HG03097 (cell line): Measurements from ENCODE around the gene ITGA5.

Source experiments
- ATAC-seq: cut with Tn5 transposase; IDR thresholded peaks from one replicate; pipeline ENCODE4 v1.9.1; 2021; ENCODE audit not compliant: unreplicated experiment, low FRiP score

Gene ITGA5

DNA sequence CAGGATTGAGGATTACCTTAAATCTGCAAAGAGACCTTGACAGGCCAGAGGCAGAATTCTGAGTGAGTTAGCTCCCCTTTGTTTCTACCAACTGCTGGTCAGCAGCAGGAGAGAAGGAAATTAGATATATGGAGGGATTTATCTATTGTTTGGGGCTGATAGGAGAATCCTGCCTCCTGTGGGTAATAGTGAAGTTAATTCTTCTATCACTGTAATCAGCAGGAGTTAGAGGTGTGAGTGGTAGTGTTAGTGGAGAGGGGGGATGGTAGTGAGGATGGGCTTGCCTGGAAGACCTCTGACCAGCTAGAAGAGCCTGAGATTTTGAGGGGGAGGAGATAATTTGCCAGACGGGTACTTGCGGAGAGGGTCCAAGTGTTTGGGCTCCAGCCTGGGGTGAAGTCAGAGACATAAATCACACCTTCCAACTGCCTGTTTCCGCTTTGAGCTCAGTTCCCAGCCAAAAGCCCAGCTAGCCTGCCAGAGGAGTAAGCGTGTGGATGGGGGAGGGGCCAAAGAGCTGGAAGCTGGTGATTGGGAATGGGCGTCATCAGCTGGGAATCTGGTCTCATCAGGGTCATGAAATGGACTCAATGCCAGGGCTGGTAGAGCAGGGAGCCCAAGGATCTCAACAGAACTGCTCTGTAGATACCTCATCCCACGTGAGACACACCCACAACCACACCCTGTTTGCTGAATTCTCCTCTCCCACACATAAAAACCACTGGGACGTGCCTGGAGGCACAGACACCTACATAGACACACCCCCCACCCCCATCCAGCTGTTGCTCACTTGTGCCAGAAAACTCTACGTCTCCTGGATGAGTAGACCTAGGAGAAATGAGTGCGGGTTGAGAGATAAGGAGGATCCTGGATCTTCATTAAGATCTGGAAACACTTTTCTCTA, 13.1 kb upstream of the ITGA5 start:
- ATAC-seq = no peak

- ATAC-seq = no peak
These were observed 11.5 kb upstream of the ITGA5 start for GRCh38 chr12:54430471-54431069.

DNA sequence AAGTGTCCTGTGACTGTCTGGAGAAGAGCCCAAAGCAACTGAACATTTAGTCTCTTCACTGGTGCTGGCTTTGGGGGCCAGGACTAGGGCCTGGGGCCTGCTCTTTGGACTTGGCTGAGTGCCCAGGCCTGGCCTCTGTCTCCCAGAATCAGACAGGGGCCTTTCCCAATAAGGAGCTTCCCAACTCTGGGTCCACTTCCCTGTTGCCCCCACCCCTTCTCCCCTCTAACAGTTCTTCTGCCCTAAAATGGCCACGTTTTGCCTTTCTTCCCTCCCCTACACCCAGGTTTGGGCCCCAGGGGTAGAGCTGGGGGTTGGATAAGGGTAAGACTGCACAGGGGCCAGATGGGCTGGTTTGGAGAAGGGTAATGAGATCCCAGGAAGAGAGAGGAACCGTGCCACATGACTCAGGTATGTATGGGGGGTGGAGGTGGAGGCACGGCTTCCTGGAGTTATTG, 10.0 kb upstream of the ITGA5 start:
- no peak for ATAC-seq

- no peak for ATAC-seq
These were observed 9.3 kb upstream of the ITGA5 start for GRCh38 chr12:54428050-54429013.

DNA sequence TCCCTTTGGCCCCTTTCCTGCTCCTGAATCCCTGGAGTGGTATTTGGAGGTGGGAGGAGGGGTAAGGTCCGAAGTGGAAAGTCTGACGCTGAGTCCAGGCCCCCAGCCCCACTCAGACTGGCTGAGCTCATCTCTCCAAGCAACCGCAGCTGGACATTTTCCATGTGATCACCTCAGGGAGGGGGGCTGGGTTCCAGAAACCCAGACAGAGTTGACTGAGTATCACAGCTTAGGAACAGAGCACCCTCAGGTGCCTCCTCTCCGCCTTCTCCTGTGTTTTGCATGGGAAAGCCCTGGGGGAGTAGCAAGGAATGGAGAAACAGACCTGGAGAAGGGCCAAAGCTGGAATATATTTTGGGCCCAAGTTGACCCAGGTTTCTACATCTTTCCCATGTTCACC, 8.0 kb upstream of the ITGA5 start:
- ATAC-seq = no peak

- ATAC-seq = no peak
These were observed 7.6 kb upstream of the ITGA5 start for GRCh38 chr12:54426690-54427089.

DNA sequence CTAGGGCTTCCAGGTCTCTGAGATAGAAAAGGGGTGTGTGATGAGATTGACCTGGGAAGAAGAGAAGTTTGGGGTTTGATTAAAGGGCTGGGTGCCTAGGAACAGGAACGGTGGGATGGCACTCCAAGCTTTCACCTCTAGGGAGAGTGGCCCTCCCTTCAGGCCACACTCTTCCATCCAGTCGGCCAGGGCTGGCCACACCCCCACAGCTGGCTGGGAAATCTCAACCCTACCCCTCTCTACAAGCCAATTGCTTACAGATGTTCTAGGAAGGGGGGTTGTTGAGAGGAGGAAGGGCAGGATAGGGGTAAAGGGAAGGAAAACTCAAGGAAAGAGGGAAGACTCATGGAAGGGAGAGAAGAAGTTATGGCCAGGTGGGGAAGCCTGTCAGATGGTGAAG, 6.6 kb upstream of the ITGA5 start:
- no peak for ATAC-seq

GRCh38 chr12:54424224-54424623, 5.2 kb upstream of the ITGA5 start:
- ATAC-seq = no peak

DNA sequence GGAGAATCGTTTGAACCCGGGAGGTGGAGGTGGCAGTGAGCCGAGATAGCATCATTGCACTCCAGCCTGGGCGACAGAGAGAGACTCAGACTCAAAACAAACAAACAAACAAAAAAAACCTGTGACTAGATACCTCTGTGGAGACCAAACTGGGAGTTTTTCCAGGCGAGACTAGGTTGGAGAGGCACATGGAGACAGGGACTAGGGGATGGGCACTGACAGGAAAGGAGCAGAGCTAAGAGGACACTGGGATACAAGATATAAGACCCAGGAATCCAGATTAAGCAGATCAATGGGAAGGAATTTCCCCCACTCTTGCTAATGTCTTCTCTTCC, 4.7 kb upstream of the ITGA5 start:
- ATAC-seq = no peak

DNA sequence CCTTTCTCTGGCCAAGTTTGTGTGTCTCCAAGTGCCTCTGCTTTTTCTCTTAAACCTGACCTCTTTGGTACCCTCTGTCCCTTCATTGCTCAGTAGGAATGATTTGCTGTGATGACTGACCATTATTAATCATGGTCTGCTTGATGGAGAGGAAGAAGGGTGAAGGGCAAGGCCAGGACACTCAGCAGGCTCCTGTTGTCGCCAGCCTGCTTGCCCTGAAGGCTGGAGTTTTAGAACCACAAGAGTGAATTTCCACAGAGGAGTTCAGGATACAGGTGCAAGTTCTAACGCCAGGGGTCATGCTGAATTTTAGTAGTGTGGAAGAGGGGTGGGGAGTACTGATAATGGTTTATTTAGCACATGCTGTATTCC, 2.8 kb upstream of the ITGA5 start:
- no peak for ATAC-seq

DNA sequence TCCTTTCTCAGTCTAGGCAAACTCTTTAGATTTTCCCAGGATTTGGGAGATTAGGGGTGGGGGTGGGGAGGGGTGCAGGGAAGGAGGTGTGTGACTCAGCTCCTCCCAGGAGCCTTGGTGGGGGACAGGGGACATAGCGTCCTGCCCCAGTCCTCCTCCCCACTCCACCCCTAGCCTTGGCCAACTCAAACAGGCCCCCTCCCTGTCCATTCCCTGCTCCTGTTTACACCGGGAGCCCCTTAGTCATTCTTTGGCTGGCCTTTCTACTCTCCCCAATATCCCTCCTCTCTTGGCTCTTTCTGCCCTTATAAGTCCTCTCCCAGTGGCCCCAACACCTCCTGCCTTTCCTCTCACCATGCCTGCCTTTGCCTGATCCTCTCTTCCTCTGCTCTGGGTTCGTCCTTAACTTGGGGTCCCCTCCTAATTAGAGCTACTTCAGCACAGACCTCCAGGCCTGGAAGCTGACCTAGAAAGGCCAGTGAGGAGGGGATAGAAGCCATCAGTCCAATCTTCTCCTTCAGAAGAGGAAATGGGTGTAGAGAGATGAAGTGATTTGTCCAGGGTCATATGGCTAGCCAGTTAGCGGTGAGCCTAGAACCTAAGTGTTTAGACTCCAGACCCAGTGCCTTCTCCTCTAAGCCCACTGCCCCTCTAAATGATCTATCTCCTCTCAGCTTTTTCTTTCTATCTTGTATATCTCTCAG, 2.3 kb upstream of the ITGA5 start:
- no peak for ATAC-seq

DNA sequence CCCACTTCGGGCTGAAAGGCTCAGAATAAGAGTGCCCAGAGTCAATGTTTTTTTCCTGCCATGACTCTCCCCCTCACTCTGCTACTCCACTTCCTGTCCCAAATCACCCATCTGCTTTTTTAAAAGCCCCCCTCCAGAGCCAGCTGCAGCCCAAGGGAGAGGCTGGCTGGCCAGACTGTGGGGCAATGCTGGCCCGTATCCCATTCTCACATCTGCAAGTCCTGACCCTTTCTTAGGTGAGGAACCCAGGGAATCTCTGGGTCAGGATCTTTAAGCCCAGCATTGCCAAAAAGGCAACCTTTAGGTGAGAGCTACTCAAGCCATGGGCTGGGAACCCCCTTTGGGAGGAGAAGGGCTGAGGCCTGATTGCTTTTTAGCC, 1.7 kb upstream of the ITGA5 start:
- ATAC-seq = no peak

DNA sequence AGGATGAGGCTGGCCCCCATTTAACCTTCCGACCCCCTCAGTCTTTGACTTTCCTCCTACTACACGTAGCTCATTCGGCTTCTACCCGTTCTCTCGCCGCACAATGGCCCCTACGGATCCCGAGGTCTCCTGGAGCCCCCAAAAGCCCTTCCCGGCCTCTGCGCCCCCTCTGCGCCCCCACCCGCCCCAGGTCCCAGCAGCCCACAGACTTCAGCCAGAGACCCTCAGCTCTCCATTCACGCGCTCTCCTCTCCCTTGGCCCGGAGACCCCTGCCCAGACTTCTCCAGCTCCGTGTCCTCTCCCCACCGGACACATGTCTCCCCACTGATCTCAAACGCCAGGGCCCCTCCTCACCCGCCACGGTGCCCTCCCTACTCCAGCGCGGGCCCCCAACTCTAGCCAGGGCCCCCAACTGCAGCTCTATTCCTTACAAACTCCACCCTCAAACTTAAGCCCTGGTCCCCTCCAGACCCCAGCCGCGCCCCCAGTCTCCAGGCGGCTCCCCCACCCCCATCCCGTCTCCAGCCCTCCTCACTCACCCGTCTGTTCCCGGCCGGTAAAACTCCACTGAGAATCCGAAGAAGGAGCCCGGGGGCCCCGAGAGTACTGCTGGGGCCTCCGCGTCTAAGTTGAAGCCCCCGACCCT, 502 bp downstream of the ITGA5 start:
- ATAC-seq = no peak

- ATAC-seq = no peak
These were observed 1.2 kb downstream of the ITGA5 start for GRCh38 chr12:54417712-54418440.

DNA sequence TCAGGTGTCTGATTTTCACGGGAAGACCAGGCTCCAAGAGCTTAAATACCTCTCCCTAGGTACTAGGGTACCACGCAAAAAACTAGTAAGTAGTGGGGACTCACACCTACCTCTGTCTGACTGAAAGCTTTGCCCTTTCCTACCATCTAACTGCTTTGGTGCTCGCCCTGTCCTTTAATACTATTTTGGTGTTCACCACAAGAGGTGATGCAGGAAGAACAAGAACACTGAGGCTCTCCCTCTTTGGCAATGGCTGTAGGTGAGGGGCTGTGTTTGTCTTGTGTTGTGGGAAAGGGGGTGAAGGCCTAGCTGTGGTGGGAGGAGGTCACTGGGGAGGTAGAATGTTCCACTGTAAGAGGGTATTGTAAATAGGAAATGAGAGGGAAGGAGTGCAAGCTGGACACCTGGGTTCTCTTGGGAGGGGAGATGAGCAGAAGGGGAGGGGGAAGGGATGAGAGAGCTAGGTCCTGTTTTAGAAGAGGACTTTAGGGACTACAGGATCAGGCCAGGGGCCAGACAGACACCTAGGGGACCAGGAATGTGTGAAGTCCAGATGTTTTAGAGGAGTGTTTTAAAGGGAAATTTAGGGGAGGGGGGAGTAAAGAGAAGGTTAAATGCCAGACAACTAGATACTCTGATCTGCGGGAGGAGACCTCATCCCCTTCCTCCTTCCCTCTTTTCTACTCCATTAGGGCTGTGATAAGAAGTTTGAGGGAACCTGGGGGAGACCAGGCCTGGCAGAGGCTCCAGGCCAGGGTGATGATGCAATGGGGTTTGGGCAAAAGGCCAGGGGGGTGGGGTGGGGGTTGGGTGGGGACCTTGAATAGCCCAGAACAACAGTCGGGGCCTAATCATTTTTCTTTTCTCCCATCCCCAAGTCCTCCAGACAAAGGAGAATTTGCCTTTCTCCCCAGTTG, 2.1 kb downstream of the ITGA5 start:
- no peak for ATAC-seq

- ATAC-seq = no peak
These were observed 3.7 kb downstream of the ITGA5 start for GRCh38 chr12:54415221-54415929.

GRCh38 chr12:54413284-54414190, 5.5 kb downstream of the ITGA5 start:
- ATAC-seq = no peak
